ENCODE measurements around the gene ZNF296. TPM values are rescaled to one million over a fixed set of nuclear protein-coding genes. Genes with fewer than 3 reads are reported as not detected.

Gene ZNF296
- total and polyA plus RNA-seq, 2 experiments from 2014 or later, result not detected

GRCh38 chr19:45075301-45076028, 813 bp downstream of the ZNF296 start:
- TF ChIP-seq EZH2phosphoT487 (IDR thresholded peaks at IDR 0.05; ENCODE audit: insufficient read depth, low read depth), result no peak
- no peak for TF ChIP-seq EZH2 (IDR thresholded peaks at IDR 0.05; ENCODE audit: insufficient read depth, poor library complexity, severe bottlenecking)
- H3K4me1 ChIP-seq (ENCODE audit: insufficient read depth), result peaks cover 4% of the 10 kb centered on the region; the same call in 1 of the 2 replicates
- peaks cover 19% of the 10 kb centered on the region; the same call in 1 of the 2 replicates for H3F3A ChIP-seq (ENCODE audit: insufficient read depth)
- peak overlapping the region; percentile 58; the same call in 1 of the 2 replicates for H3K4me3 ChIP-seq
- peaks cover under 1% of the 10 kb centered on the region; the same call in 1 of the 2 replicates for H3K36me3 ChIP-seq (ENCODE audit: low read depth)
- peak overlapping the region; percentile 77 for H2AFZ ChIP-seq
- H3K9me2 ChIP-seq (ENCODE audit: insufficient read depth), result no peaks in the 10 kb centered on the region
- no peaks in the 10 kb centered on the region for H3K27me3 ChIP-seq (replicated peaks; ENCODE audit: insufficient read depth)
- no peaks in the 10 kb centered on the region for H4K20me1 ChIP-seq (ENCODE audit: insufficient read depth)
- WGBS, 2 experiments (ENCODE audit: low coverage in 1 of 2, low lambda C conversion rate in 2 of 2, missing lambda C conversion rate in 2 of 2), result 20 to 32% methylated on average over 15 to 25 of the region's 26 CpGs
- H3K79me2 ChIP-seq (ENCODE audit: insufficient read depth), result peaks cover 13% of the 10 kb centered on the region
- H3K4me2 ChIP-seq (ENCODE audit: unreplicated experiment), result no peak overlapping the region
- H3K9me3 ChIP-seq (ENCODE audit: low read depth), result no peaks in the 10 kb centered on the region
- no peak overlapping the region for H3K9ac ChIP-seq
- peak; percentile 26 for DNase-seq
- no peak overlapping the region for H3K27ac ChIP-seq
- in situ Hi-C loops (cut with MboI), result no loop called here

DNA sequence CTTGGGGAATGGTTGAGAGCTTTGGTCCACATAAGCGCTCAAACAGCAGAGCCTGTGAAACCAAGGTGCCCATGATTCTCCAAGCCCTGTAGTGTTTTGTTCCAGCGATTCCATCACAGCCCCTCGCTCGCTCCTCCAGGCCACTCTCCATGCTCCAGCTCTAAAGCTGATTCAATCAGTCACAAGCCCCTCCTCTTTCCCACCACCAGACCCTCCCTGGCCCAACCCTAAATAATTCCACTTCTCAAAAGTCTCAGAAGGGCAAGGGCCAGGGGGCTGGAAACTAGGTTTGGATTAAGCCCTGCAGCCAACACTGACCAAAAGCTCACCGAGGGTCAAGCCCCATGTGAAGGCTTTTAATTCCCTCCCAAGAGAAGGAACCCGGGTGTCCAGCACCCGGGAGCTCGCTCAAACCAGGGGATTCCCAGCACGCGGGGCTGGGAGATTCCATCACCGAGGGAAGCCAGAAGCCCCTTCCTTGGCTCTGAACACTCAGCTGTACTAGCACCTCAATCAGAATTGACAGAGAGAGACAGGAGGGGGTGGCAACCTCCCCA, 1.5 kb downstream of the ZNF296 start:
- Histone ChIP-seq H3K27me3 (replicated peaks; ENCODE audit: insufficient read depth) (no peaks in the 10 kb centered on the region), H3K27ac (no peak overlapping the region), H3K36me3 (ENCODE audit: low read depth) (peaks cover 7% of the 10 kb centered on the region; the same call in 1 of the 2 replicates), H3K9me3 (ENCODE audit: low read depth) (no peaks in the 10 kb centered on the region), H3K9ac (no peak overlapping the region), H3K4me3 (no peak overlapping the region), H4K20me1 (ENCODE audit: insufficient read depth) (no peaks in the 10 kb centered on the region), H3K79me2 (ENCODE audit: insufficient read depth) (peaks cover 7% of the 10 kb centered on the region), H3K4me2 (ENCODE audit: unreplicated experiment) (no peak overlapping the region), H3F3A (ENCODE audit: insufficient read depth) (peaks cover 19% of the 10 kb centered on the region; the same call in 1 of the 2 replicates), H3K4me1 (ENCODE audit: insufficient read depth) (no peaks in the 10 kb centered on the region), H2AFZ (no peak overlapping the region), H3K9me2 (ENCODE audit: insufficient read depth) (no peaks in the 10 kb centered on the region)
- WGBS, 2 experiments (ENCODE audit: low coverage in 1 of 2, low lambda C conversion rate in 2 of 2, missing lambda C conversion rate in 2 of 2), result 63 to 66% methylated on average over 8 to 11 of the region's 11 CpGs
- in situ Hi-C loops (cut with MboI), result no loop called here
- TF ChIP-seq EZH2phosphoT487 (IDR thresholded peaks at IDR 0.05; ENCODE audit: insufficient read depth, low read depth) (no peak), EZH2 (IDR thresholded peaks at IDR 0.05; ENCODE audit: insufficient read depth, poor library complexity, severe bottlenecking) (no peak)
- no peak for DNase-seq

DNA sequence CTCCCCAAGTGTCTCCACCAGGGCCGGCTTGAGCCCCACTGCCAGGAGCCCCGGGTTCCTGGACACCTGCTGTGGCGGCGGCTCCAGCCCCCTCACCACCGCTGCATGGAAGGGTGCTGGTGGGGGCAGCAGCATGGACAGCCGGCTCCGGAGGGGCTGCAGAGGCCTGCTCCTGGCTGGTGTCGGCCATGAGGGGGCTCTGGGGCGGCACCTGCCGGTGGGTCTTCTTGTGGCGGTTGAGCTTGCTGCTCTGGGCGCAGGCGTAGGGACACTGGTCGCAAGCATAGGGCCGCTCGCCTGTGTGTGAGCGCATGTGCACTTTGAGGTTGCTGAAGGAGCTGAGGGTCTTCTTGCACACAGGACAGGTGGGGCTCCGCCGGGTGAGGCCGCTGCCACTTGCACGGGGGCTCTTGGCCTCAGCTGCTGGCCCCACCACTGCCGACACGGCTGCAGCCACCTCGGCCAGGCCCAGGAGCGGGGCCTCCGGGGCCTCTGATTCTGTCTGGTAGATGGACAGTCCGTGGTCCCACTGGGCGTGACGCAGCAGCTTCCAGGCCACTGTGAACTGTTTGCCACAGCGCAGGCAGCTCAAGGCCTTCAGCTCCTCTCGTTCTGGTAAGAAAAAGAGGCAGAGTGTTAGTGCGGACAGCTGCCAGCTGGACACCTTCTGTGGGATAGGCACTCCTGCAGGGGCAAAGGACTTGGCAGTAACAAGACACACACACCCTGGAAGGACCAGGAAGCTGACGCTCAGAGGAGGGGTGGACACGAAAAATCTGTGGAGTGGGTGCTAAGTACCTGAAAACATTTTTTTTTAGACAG, 4.1 kb downstream of the ZNF296 start:
- Histone ChIP-seq H3K9me3 (ENCODE audit: low read depth) (no peaks in the 10 kb centered on the region), H3F3A (ENCODE audit: insufficient read depth) (peaks cover 19% of the 10 kb centered on the region; the same call in 1 of the 2 replicates), H3K4me2 (ENCODE audit: unreplicated experiment) (no peak overlapping the region), H4K20me1 (ENCODE audit: insufficient read depth) (no peaks in the 10 kb centered on the region), H3K9ac (no peak overlapping the region), H3K4me1 (ENCODE audit: insufficient read depth) (no peaks in the 10 kb centered on the region), H3K27ac (no peak overlapping the region), H3K9me2 (ENCODE audit: insufficient read depth) (no peaks in the 10 kb centered on the region), H3K27me3 (replicated peaks; ENCODE audit: insufficient read depth) (no peaks in the 10 kb centered on the region), H3K36me3 (ENCODE audit: low read depth) (peaks cover 8% of the 10 kb centered on the region; the same call in 1 of the 2 replicates), H2AFZ (no peak overlapping the region), H3K4me3 (no peak overlapping the region), H3K79me2 (ENCODE audit: insufficient read depth) (no peaks in the 10 kb centered on the region)
- no peak for TF ChIP-seq EZH2phosphoT487 (IDR thresholded peaks at IDR 0.05; ENCODE audit: insufficient read depth, low read depth)
- no peak for TF ChIP-seq EZH2 (IDR thresholded peaks at IDR 0.05; ENCODE audit: insufficient read depth, poor library complexity, severe bottlenecking)
- DNase-seq, result no peak
- in situ Hi-C loops (cut with MboI), result no loop called here
- WGBS, 2 experiments (ENCODE audit: low coverage in 1 of 2, low lambda C conversion rate in 2 of 2, missing lambda C conversion rate in 2 of 2), result 82 to 84% methylated on average over 33 to 34 of the region's 34 CpGs

DNA sequence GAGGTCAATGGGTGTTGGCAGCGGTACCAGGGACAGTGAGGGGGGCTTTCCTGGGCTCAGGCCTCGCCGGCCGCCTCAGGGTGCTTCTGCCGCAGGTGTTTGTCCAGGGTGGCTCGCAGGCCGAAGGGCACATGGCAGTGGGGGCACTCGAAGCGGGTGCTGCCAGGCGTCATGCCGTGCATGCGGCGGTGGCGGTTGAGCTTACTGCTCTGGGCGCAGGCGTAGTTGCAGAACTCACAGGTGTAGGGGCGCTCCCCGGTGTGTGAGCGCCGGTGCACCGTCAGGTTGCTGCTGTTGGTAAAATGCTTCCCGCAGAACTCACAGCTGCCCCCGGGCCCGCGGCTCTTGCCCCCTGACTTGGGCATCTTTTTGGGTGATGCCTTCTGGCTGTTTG, 4.7 kb downstream of the ZNF296 start:
- no peak overlapping the region for H3K27ac ChIP-seq
- no peak for DNase-seq
- H4K20me1 ChIP-seq (ENCODE audit: insufficient read depth), result no peaks in the 10 kb centered on the region
- H3K79me2 ChIP-seq (ENCODE audit: insufficient read depth), result no peaks in the 10 kb centered on the region
- H3K27me3 ChIP-seq (replicated peaks; ENCODE audit: insufficient read depth), result no peaks in the 10 kb centered on the region
- no peak overlapping the region for H3K4me3 ChIP-seq
- no peaks in the 10 kb centered on the region for H3K9me2 ChIP-seq (ENCODE audit: insufficient read depth)
- no peaks in the 10 kb centered on the region for H3K9me3 ChIP-seq (ENCODE audit: low read depth)
- in situ Hi-C loops (cut with MboI), result no loop called here
- no peak overlapping the region for H3K4me2 ChIP-seq (ENCODE audit: unreplicated experiment)
- H3F3A ChIP-seq (ENCODE audit: insufficient read depth), result peaks cover 15% of the 10 kb centered on the region; the same call in 1 of the 2 replicates
- H3K4me1 ChIP-seq (ENCODE audit: insufficient read depth), result no peaks in the 10 kb centered on the region
- WGBS, 2 experiments (ENCODE audit: low coverage in 1 of 2, low lambda C conversion rate in 2 of 2, missing lambda C conversion rate in 2 of 2), result 92 to 93% methylated on average over 25 of the region's 25 CpGs
- H3K9ac ChIP-seq, result no peak overlapping the region
- TF ChIP-seq EZH2 (IDR thresholded peaks at IDR 0.05; ENCODE audit: insufficient read depth, poor library complexity, severe bottlenecking) (no peak), EZH2phosphoT487 (IDR thresholded peaks at IDR 0.05; ENCODE audit: insufficient read depth, low read depth) (no peak)
- H2AFZ ChIP-seq, result no peak overlapping the region
- H3K36me3 ChIP-seq (ENCODE audit: low read depth), result peaks cover 8% of the 10 kb centered on the region; the same call in 1 of the 2 replicates
